ENCODE measurements around the gene FAM53A.
A peak's percentile ranks its signal among the peaks of the same experiment; 100 is the strongest.

FAM53A gene

GRCh38 chr4:1683736-1684505 is at the start of gene FAM53A:
Gene FAM53A (minus strand): TSS chr4:1684313. CDS start chr4:1668741, 15,572 bp downstream.
- H3K4me3 ChIP-seq (ENCODE audit: low read depth, low read length), result peak within 1 kb of the TSS; percentile 43

- H3K4me3 ChIP-seq (ENCODE audit: low read depth, low read length), result no peak overlapping the region
These were observed 48.8 kb upstream of the FAM53A start for GRCh38 chr4:1732911-1733310.

- H3K4me3 ChIP-seq (ENCODE audit: low read depth, low read length), result no peak overlapping the region
These were observed 47.1 kb upstream of the FAM53A start for GRCh38 chr4:1731180-1731579.

- no peak overlapping the region for H3K4me3 ChIP-seq (ENCODE audit: low read depth, low read length)
These were observed 46.5 kb upstream of the FAM53A start for GRCh38 chr4:1730532-1731135.

GRCh38 chr4:1728061-1728980 is 44.2 kb upstream of the FAM53A start:
- H3K4me3 ChIP-seq (ENCODE audit: low read depth, low read length), result no peak overlapping the region

GRCh38 chr4:1727117-1728031 is 43.3 kb upstream of the FAM53A start:
- no peak overlapping the region for H3K4me3 ChIP-seq (ENCODE audit: low read depth, low read length)

GRCh38 chr4:1726146-1726934 is 42.2 kb upstream of the FAM53A start:
- no peak overlapping the region for H3K4me3 ChIP-seq (ENCODE audit: low read depth, low read length)

- H3K4me3 ChIP-seq (ENCODE audit: low read depth, low read length), result no peak overlapping the region
These were observed 41.4 kb upstream of the FAM53A start for GRCh38 chr4:1725521-1725920.

- H3K4me3 ChIP-seq (ENCODE audit: low read depth, low read length), result no peak overlapping the region
These were observed 39.2 kb upstream of the FAM53A start for GRCh38 chr4:1723131-1723801.

GRCh38 chr4:1722551-1723118 is 38.5 kb upstream of the FAM53A start:
- peak overlapping the region; percentile 82 for H3K4me3 ChIP-seq (ENCODE audit: low read depth, low read length)

GRCh38 chr4:1721666-1722550 is 37.8 kb upstream of the FAM53A start:
- peak overlapping the region; percentile 82 for H3K4me3 ChIP-seq (ENCODE audit: low read depth, low read length)

GRCh38 chr4:1721003-1721665 is 37.0 kb upstream of the FAM53A start, which contains the start of the genes TACC3 and TMEM129:
Gene TACC3 (plus strand): TSS chr4:1721521. CDS start chr4:1723422, 1,901 bp downstream.
Gene TMEM129 (minus strand): TSS chr4:1721323. CDS start chr4:1720837, 486 bp downstream.
- H3K4me3 ChIP-seq (ENCODE audit: low read depth, low read length), result peak within 1 kb of the TSS; percentile 83

GRCh38 chr4:1720163-1720983 is 36.3 kb upstream of the FAM53A start:
- peak overlapping the region; percentile 83 for H3K4me3 ChIP-seq (ENCODE audit: low read depth, low read length)

GRCh38 chr4:1718095-1718850 is 34.2 kb upstream of the FAM53A start:
- H3K4me3 ChIP-seq (ENCODE audit: low read depth, low read length), result no peak overlapping the region
